ENCODE results near the gene KIF6.
A peak's percentile ranks its signal among the peaks of the same experiment; 100 is the strongest.

KIF6 gene

GRCh38 chr6:39623750-39624149 is 101.5 kb downstream of the KIF6 start:
- no peak for TF ChIP-seq CTCF (IDR thresholded peaks at IDR 0.05; ENCODE audit: insufficient read depth, low read depth, low read length, missing control alignments)
- no peak for DNase-seq (ENCODE audit: low read depth)
- no peak overlapping the region for H3K4me3 ChIP-seq (ENCODE audit: low read depth, low read length)

DNA sequence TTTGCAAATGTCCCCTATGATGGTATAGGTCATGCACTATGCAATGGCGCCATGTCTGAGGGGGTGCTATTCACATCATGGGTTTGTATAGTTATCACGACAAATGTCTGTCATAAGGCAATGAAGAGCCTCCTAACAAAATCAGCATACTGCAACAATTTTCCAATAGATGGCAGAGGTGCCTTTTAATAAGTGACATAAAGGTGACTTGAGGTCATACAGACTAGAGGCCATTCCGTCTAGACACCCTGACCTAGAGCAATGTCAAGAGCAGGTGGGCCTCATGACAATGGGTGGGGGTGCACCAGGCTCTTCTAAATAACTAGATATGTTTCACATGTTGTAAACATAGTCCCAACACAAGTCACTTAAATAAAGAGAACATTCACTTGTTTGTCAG is 107.7 kb downstream of the KIF6 start:
- no peak overlapping the region for H3K4me3 ChIP-seq (ENCODE audit: low read depth, low read length)
- DNase-seq (ENCODE audit: low read depth), result no peak
- no peak for TF ChIP-seq CTCF (IDR thresholded peaks at IDR 0.05; ENCODE audit: insufficient read depth, low read depth, low read length, missing control alignments)

DNA sequence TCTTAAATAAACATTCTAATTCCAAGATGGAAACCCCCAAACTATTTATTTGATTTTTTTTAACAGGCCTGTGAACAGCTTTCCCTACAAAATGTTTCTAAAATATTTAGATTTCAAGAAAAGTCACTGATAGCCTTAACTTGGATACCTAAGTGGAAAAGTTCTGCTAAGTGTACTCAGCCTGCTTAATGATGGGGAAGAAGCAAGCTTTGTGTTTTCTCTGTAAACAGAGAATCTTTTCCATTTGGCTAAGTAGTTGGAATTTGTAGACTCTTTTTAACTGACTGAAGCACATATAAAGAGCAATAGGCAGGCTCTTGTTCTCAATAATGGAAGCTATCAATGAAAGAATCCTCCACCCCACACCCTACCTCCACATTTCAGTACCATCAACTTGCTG is 108.2 kb downstream of the KIF6 start:
- H3K4me3 ChIP-seq (ENCODE audit: low read depth, low read length), result no peak overlapping the region
- TF ChIP-seq CTCF (IDR thresholded peaks at IDR 0.05; ENCODE audit: insufficient read depth, low read depth, low read length, missing control alignments), result no peak
- no peak for DNase-seq (ENCODE audit: low read depth)

DNA sequence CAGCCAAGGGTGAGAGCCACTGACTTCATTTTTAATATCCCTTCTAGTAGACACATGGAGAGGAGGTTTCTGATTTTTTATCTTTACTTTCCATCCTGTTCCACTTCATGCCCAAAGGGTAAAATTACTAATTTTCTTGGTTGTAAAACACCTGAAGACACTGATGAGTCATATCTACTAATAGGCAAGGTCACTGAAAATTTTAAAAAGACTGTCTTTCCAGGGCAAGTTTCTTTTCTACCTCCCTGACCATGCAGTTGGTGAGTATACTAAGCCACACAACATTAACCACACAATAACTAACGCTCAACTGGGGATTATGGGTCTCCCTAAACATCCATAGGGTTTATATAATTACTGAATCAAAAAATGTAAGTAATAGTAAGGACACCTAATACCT is 109.6 kb downstream of the KIF6 start:
- TF ChIP-seq CTCF (IDR thresholded peaks at IDR 0.05; ENCODE audit: insufficient read depth, low read depth, low read length, missing control alignments), result no peak
- DNase-seq (ENCODE audit: low read depth), result no peak
- H3K4me3 ChIP-seq (ENCODE audit: low read depth, low read length), result no peak overlapping the region

GRCh38 chr6:39614393-39614950 is 110.7 kb downstream of the KIF6 start:
- TF ChIP-seq CTCF (IDR thresholded peaks at IDR 0.05; ENCODE audit: insufficient read depth, low read depth, low read length, missing control alignments), result no peak
- no peak for DNase-seq (ENCODE audit: low read depth)
- no peak overlapping the region for H3K4me3 ChIP-seq (ENCODE audit: low read depth, low read length)

- no peak for DNase-seq (ENCODE audit: low read depth)
- no peak overlapping the region for H3K4me3 ChIP-seq (ENCODE audit: low read depth, low read length)
- TF ChIP-seq CTCF (IDR thresholded peaks at IDR 0.05; ENCODE audit: insufficient read depth, low read depth, low read length, missing control alignments), result no peak
These were observed 115.0 kb downstream of the KIF6 start for GRCh38 chr6:39610221-39610620.

- TF ChIP-seq CTCF (IDR thresholded peaks at IDR 0.05; ENCODE audit: insufficient read depth, low read depth, low read length, missing control alignments), result no peak
- H3K4me3 ChIP-seq (ENCODE audit: low read depth, low read length), result no peak overlapping the region
- peak; percentile 38 for DNase-seq (ENCODE audit: low read depth)
These were observed 116.4 kb downstream of the KIF6 start for GRCh38 chr6:39608652-39609345.
